NCI-H2107 treated with DMSO at 0.1 percent for 48 hours (cell line): Measurements from ENCODE around the gene ABLIM1.
A peak's percentile ranks its signal among the peaks of the same experiment; 100 is the strongest.

ENCODE experiments used
- DNase-seq: peaks from one replicate; lab custom pipeline; 2025; ENCODE audit not compliant: unreplicated experiment; lab: John Stamatoyannopoulos, UW

The ABLIM1 gene

DNA sequence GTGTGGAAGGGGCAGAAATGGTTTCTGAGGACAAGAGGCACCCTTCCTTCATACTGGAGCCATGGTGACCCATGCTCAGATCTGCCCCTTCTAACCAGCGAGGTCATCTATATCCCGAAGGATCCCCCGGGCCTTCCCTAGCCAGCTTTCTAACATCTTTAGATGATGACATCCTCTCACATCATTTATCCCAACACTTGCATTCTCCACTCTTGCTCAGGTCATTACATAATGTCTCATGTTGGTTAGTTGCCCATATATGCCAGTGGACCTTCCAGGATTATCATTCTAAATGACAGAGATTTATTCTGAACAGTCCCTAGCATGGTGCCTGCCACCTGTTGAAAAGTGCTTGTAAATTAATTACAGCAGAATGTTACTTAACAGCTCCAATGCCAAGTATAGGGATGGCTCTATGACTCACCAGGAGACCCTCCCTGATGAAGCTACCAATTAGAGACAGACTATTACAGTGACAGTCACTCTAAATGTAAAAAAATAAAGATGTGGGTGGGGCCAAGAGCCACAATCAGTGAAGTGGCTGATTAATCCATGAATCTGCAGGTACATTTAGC lies 22.6 kb upstream of the ABLIM1 start:
- DNase-seq, result no peak

DNA sequence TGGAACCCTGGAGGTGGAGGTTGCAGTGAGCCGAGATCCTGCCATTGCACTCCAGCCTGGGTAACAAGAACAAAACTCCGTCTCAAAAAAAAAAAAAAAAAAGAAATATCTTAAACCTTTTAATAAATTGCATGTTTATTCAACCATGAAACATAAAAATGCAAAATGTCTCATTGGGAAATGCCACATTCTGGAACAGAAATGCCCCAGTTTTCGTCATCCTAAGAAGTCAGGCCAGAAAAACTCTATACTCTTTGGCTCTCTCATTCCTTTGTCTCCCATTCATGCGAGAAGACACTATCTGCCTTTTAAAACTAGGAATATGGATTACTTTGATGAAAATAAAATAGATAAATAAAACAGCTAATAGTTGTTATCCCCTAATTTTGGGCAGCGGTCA lies 21.5 kb upstream of the ABLIM1 start:
- no peak for DNase-seq

DNA sequence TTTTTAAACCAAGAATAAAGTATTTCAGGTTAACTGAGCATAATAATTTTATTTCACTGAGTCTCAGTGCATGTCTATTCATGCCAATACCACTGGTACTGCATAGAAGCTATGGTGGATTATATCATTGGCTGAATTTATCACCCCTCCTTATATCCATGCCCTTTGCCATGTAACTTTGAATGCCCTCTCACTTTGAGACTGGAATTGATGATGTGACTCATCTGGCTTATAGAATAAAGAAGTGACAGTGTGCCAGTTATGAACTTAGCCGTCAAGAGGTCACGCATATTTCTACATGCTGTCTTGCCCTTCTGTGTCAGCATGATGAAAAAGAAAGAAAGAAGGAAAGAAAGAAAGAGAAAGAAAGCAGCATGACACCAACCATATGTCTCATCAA lies 20.7 kb upstream of the ABLIM1 start:
- no peak for DNase-seq

DNA sequence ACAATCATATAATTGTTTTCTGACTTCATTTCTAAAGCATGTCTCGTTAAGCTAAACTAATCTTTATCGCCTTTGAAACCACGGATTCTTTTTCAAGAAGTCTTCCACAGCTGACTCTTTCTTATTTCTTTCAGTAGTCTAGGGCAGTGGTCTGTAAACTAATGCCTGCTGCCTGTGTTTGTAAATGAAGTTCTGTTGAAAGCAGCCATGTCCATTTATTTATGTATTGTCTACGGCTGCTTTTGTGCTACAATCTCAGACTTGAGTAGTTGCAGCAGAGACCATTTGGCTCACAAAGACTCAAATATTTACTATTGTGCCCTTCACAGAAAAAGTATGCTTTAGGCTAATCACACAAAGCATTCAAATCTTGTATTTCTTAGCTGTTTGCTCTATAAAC lies 20.3 kb upstream of the ABLIM1 start:
- no peak for DNase-seq

DNA sequence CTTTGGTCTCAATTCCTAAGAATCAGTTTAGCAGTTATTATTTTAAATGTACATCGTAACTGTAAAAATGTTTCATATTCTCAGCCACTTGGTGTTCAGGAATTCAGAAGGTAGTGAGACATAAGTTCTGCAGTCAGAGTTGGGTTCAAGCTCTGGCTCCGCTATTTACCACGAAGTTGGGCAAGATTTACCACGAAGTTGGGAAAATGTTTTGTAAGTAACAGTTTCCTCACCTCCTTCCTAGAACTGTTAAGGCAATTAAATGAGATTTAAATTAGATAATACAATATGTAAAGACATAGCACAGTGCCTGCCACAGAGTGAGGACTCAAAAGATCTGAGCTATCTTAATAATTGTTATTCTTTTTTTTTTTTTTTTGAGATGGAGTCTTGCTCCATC lies 16.3 kb upstream of the ABLIM1 start:
- no peak for DNase-seq

DNA sequence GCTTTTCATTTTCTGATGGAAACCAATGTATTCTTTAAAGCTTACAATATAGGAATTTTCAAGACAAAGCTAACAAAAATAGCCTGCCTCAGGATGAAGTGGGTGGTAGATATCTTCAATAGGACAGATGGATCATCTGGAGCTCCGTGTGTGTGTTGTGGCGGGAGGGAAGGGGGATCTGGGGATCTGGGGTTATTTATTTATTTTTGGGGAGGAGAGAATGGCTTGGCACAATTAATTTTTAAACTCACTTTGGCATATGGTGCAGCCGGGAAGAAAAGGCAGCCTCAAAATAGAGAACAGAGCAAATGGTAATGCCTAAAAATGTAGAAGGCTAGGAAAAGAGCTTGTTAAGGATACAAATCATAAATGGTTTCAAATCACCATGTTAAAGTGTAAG lies 11.6 kb upstream of the ABLIM1 start:
- DNase-seq, result no peak

DNA sequence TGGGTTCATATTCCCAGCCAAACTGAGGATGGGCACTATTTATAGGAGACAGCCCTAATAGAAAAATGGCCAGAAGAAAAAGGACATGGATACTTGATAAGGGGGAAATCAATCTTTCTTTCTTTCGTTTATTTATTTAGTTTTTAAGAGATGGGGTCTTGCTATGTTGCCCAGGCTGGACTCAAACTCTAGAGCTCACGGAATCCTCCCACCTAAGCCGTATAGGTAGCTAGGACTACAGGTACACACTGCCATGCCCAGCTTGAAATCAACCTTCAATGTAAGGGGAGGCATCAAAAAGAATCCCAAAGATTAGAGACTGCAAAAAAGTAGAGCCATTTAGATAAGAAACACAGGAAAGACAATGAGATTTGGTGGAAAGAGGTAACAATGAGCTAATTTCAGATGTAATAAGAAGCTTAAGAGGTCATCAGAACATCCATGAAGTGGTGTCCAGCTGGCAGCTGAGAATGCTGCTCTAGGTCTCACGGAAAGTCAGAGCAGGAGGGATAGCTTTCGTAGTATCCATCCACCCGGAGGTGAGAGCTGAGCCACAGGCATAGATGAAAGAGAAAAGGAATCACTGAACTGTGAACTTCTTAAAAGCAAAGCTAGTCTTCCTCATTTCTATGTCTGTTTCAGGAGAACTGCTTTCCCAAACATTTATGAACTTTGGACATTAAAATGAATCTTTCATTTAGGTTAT lies 10.5 kb upstream of the ABLIM1 start:
- DNase-seq, result no peak

DNA sequence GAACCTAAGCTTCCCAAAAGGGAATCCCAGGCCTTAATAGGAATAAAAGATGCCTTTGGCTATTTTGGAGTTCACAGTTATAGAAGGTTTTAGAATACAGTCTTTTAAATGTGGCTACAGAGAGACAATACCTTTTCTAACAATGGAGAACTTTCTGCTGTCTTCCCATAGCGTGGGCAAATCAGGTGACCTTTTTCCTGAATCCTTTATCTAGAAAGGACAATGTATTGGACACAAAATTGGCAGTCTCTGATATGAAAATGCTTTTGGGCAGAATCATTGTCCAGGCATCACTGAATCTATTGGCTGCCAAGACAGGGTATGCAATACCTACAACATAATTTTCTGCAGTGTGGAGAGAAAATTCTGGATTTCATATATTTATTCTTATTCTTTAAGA lies 7.8 kb upstream of the ABLIM1 start:
- DNase-seq, result no peak

DNA sequence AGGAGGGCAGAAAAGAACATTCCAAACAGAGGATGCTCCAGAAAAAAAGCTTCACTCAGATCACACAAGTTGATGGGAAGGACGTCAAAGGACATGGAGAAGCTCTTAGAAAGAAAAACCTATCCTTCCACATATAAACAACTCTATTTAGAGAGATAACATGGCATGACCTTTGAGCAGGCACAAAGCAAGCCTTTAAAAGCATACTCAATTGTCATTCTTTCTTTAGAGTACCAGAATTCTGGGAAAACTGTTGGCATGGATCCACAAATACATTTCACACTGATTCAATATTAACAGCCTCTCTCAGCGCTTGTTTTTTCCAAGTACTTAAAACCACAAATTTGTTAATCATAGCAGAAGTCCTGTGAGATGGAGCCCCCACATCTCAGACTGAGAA lies 7.3 kb upstream of the ABLIM1 start:
- no peak for DNase-seq

DNA sequence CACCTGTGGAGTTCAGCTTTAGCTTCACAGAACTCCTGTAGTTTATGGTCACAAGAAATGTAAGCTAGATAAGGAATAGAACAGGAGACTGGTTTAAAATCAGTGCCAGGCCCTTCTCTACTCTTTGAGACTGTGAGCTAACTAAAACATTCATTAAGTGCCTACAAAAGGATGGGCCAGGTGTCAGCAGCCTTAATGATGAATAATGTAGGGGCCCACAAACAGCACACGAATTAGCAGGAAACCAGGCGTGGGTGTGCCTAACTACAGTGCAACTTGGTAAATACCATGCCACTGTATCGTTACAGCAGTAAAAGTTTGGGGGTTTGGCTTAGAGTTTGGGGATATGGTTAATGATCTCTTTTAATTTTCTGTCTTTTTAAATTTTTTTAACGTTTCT lies 6.1 kb upstream of the ABLIM1 start:
- DNase-seq, result no peak

DNA sequence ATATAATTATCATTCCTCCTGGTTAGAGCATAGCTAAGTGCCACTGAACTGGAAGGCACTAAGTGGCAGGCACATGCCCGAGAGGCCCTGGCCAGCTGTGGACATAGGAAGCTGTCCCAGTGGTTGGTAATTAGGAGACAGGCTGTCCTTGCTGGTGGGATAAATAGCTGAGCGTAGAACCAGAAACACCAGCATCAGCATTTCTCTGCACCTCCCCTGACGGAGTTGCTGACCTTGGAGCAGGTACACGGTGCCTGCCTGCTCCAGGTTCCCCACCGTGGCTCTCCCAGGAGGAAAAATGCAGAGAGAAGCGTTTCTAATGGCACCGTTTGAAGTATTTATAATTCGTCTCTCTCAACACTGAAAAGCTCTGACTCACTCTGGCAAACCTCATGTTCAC lies 5.6 kb upstream of the ABLIM1 start:
- no peak for DNase-seq

DNA sequence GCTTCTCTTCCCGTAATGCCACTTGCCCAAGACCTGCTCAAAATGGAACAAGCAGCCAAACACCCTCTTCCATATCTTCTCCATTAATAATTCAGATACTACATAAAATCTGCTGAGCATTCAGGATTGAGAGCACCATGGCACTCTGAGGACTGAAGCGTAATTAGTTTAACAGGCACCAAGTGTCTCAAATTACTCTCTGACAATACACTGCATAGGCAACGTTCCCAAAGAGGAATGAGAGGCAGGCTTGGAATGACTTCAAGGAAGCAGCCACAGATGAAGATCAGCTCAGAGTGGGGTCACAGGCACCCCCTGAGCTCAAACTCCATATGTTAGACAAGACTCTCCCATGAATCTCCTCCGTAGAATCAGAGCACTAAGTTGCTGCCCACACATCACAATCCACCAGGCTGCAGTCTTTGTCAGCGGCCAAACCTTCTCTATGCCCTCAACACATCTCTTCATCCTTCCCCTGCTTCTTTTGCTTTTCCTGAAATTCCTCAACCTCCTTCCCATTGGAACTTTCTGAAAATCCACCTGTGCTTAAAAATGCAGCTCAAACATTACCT lies 4.7 kb upstream of the ABLIM1 start:
- DNase-seq, result peak; percentile 19

DNA sequence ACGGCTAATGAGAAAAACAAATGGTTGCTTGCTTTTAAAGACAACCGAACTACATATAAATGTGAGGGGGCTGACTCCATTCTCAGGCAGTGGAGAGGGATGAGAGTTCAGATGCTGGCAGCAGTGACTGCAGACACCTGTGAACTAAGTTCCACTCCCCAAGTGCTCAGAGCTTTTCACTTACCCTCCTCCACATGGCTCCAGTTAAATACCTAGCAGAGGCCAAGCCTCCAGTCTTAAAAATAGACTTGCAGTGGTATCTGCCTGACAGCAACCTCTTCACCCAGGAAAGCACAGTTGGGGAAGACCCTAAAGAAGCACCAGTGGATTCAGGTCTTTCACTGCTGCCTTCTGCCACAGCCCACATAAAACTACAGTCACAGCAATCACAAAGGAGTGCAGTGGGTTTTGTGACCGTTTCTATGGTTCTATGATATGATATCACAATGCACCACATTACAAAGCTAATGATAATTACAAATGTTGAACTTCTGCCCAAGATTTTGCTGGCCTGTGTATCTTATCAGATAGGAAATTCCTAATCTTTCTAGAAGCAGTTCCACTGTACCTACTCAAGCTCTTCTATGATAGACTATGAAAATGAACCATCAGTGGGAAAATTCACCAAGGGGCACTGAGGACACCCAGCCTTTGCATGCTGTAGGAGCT lies 3.3 kb upstream of the ABLIM1 start:
- DNase-seq, result no peak

DNA sequence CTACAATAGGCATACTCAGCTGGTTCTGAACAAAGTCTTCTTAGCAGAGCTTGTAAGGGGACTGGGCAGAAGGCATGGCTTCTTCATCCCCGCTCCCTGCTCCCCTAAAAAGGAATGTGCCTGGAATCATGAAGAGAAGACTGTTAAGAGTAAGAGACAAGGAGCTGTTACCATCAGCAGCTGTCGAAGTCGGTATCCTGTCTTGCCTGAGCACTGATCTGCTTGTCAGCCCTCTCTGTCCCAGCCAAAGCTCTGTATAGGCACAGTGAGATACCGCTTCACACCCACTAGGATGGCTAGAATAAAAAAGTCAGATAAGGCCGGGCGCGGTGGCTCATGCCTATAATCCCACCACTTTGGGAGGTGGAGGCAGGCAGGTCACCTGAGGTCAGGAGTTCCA lies 2.4 kb downstream of the ABLIM1 start:
- DNase-seq, result no peak

DNA sequence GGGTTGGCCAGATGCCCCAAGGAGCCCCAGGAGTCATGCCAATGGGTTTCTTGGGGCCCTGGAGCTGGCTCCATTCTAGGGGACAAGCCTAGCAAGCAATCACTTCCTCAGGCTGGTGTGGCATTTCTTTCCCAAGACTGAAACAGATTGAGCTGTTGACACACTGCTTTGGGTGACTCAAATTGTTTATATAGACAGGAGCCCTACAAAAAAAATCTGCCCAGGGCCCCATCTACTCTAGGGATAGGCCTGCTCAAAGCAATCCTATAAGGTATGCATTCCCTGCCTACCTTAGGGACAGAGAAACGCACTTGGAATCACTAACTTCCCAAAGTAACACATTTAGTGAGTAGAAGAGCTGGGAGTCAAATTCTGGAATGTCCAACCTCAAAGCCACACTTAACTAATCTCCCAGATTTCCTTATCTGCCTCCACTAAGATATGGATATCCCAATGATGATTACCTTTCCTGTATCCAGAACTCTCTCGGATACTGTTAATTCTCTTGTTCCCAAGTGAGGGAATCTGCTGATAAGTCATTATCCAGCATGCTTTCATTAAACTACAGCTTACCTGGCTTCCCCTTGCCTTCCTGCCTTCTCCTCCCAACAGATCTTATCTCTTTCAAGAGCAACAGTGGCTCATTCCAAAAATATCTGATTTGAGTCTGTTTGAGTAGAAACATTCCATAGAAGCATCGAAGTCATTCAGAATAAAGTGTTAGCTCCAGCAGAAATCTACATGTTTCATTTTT lies 3.1 kb downstream of the ABLIM1 start:
- DNase-seq, result no peak

DNA sequence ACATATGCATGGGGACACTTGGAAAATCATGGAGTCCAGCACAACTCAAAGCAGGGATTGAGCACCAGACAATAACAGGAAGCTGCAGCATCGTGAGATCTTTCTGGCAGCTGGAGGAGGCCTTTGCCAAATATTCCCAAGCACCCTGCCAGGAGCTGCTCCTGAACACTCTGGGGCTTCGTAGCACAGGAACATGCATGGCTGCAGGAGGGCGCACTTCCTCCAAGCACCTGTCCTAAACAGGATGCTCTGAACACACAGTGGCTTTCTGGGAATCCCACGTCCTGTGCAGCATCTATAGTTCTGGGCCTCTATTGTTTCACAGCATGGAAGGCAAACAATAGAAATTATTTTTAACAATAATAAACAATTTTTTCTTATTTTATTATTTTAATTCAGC lies 4.1 kb downstream of the ABLIM1 start:
- DNase-seq, result no peak

DNA sequence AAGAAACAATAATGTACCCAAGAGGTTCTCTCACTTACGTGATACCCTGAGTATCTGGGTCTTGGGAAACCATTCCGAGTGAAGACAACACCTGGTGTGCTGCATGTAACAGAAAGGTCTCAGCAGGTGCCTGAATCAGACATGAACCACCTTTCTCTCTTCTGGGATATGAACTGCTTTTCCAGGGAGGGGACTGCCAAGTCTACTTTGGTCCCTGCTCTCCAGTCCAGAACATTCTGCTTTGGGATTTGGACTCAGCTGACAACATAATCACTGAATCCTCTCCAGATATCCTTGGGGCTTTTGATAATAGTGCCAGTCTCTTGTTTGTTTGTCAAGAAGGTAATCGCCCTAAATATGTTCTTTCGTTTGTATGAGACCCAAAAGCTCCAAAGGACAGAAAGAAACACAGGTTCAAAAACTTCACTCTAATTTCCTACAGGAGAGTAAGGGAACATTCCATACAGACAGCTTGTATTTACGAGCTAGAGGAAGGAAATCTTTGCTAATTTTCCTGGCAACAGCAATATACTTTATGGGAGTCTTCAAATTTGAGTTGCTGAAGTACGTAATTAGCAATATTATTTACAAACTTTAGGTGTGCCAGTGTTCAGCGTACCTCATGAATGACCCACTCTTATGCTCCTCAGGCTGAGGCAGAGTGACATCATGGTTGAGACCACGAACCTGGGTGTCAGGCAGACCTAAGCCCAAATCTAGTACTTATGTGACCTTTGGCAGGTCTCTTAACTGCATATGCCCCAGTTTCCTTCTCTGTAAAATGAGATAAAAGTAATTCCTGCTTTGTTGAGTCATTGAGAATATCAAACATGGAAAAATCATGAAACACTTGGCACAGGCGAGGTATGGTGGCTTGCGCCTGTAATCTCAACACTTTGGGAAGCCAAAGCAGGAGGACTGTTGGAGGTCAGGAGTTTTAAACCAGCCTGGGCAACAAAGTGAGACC lies 5.4 kb downstream of the ABLIM1 start:
- DNase-seq, result no peak

DNA sequence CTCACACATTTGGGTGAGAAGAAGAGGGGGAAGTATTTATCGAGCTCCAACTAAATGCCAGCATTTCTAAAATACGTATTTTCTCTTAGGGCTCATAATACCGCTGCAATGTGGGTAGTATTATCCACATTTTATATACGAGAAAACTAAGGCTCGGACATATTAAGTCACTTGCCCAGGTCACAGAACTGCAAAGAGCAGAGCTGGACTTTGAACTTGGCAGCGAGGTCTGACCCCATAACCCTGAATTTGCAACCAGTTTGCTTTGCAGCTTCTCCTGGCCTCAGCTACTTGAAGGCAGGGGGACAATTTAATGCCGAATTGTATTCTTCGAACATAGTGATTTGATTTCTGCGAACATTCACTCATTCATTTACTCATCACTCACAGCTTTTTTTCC lies 7.2 kb downstream of the ABLIM1 start:
- no peak for DNase-seq

DNA sequence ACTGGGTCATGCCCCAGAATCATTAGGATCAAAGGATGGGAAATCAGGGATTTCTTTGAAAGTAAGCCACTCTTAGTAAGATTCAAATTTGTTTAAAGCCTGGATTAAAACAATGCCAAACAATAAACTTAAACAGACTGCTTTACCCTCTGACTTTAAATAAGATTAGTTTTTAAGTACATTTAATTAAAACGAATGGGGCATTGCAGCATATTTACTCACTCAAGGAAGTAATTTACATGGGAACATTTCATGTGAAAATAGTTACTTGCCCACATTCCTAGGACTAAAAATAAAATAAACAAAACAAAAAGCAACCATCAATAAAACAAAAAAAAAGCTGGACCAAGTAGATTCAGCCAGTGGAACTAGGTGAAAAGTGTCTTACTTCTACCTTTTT lies 7.8 kb downstream of the ABLIM1 start:
- no peak for DNase-seq

DNA sequence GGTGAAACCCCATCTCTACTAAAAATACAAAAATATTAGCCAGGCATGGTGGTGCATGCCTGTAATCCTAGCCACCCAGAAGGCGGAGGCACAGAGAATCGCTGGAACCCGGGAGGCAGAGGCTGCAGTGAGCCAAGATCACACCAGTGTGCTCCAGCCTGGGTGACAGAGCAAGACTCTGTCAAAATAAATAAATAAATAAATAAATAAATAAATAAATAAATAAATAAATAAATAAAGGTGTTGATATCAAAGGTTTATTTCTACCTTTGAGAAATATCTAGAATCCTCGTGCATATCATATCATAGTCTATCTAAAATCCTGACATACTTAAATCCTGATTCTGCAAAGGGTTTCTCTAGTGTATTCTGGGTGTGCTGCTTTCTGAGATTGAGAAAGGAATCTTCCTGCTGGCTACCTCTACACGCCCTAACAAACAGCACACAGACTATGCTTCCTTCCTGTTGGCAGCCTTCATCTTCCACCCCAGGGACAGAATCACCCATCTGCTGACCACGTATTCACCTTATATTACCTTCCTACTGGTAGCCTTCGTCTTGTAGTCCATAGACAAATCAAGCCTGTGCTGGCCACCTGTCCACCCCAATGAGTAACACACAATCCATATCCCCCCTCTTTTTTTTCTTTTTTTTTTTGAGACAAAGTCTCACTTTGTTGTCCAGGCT lies 8.7 kb downstream of the ABLIM1 start:
- DNase-seq, result no peak
